ENCODE measurements around the gene NPR2. TPM values are rescaled to one million over a fixed set of nuclear protein-coding genes. Genes with fewer than 3 reads are reported as not detected.

Gene NPR2
- polyA plus RNA-seq, 1 of the 3 experiments (the other 2 are of a cell fraction), result 13.5 TPM

DNA sequence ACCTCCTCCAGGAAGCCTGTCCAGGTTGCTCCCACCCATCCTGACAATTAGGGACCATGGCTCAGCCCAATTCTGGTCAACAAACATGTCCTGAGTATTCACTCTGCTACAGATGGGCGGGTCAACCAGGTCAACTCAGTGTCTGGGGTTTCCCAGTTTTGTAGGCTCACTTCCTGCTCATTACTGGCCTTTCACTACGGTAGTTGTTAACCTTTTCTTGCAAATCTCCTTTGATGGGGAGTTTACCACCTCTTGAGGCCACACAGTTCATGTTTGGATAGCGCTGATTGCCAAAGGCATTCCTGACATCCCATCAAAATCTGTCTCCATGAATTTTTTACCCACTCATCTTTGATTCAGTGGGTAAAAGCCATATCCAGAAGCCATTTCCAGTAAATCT is 51.4 kb downstream of the NPR2 start:
- H3K36me3 ChIP-seq (replicated peaks in 1 of 2; ENCODE audit: control insufficient read depth in 1 of 2, insufficient read depth in 2 of 2, low read length in 1 of 2), result peaks cover 0 to 6% of the 10 kb centered on the region in 2 experiments
- H3K9me3 ChIP-seq, result no peaks in the 10 kb centered on the region
- no peak overlapping the region for H2AFZ ChIP-seq (ENCODE audit: low read depth)
- WGBS (ENCODE audit: low lambda C conversion rate), result 68% methylated on average over 3 of the region's 3 CpGs
- POLR2A ChIA-PET, result no interaction called here
- no peaks in the 10 kb centered on the region for H3K9me2 ChIP-seq
- H4K20me1 ChIP-seq (ENCODE audit: insufficient read depth), result no peaks in the 10 kb centered on the region
- H3K4me3 ChIP-seq (ENCODE audit: low read depth in 2 of 2, low read length in 1 of 2), result no peak overlapping the region
- H3K27ac ChIP-seq (ENCODE audit: low read depth in 2 of 2, low read length in 1 of 2), result no peak overlapping the region
- no peak overlapping the region for H3K9ac ChIP-seq
- H3F3A ChIP-seq (replicated peaks; ENCODE audit: insufficient read depth), result peaks cover 1% of the 10 kb centered on the region
- TF ChIP-seq NFIC (IDR thresholded peaks at IDR 0.05; ENCODE audit: borderline replicate concordance), result no peak
- TF ChIP-seq NRF1 (IDR thresholded peaks at IDR 0.05; ENCODE audit: low read depth, low read length), result no peak
- no peak for TF ChIP-seq EZH2phosphoT487 (IDR thresholded peaks at IDR 0.05; ENCODE audit: borderline replicate concordance, low read depth)
- no peak for TF ChIP-seq MEF2A (IDR thresholded peaks at IDR 0.05; ENCODE audit: borderline replicate concordance, low read depth)
- DNase-seq, result no peak
- H3K27me3 ChIP-seq (ENCODE audit: insufficient read depth), result no peaks in the 10 kb centered on the region
- H3K4me1 ChIP-seq (ENCODE audit: control insufficient read depth in 1 of 2, insufficient read depth in 2 of 2, low read depth in 1 of 2, low read length in 1 of 2), result peaks cover 0 to 11% of the 10 kb centered on the region in 2 experiments
- no peaks in the 10 kb centered on the region for H3K79me2 ChIP-seq (ENCODE audit: insufficient read depth)
- no peak overlapping the region for H3K4me2 ChIP-seq
- CTCF ChIA-PET, result interaction anchor here (1.4 to 1.8 kb wide), 2 partner anchors 39 to 53 kb away, joined by 6 to 8 read pairs; no protein-coding TSS in a partner anchor

GRCh38 chr9:35844628-35845270 is 53.4 kb downstream of the NPR2 start:
- Histone ChIP-seq H3K9ac (no peak overlapping the region), H4K20me1 (ENCODE audit: insufficient read depth) (no peaks in the 10 kb centered on the region), H3F3A (replicated peaks; ENCODE audit: insufficient read depth) (peaks cover 12% of the 10 kb centered on the region), H3K4me2 (peak overlapping the region; percentile 6; the same call in 1 of the 2 replicates), H3K36me3 (replicated peaks in 1 of 2; ENCODE audit: control insufficient read depth in 1 of 2, insufficient read depth in 2 of 2, low read length in 1 of 2) (peaks cover 0 to 6% of the 10 kb centered on the region in 2 experiments), H2AFZ (ENCODE audit: low read depth) (no peak overlapping the region), H3K27me3 (ENCODE audit: insufficient read depth) (no peaks in the 10 kb centered on the region), H3K79me2 (ENCODE audit: insufficient read depth) (no peaks in the 10 kb centered on the region), H3K9me3 (no peaks in the 10 kb centered on the region), H3K4me1 (ENCODE audit: control insufficient read depth in 1 of 2, insufficient read depth in 2 of 2, low read depth in 1 of 2, low read length in 1 of 2) (peaks cover 4 to 14% of the 10 kb centered on the region in 2 experiments), H3K9me2 (no peaks in the 10 kb centered on the region), H3K27ac (ENCODE audit: low read depth in 2 of 2, low read length in 1 of 2) (peak overlapping the region in 1 of 2 experiments; percentile 68; a peak in 2 of 4 replicates), H3K4me3 (ENCODE audit: low read depth in 2 of 2, low read length in 1 of 2) (no peak overlapping the region)
- no peak for DNase-seq
- WGBS (ENCODE audit: low lambda C conversion rate), result 65% methylated on average over 7 of the region's 7 CpGs
- ChIA-PET POLR2A (no interaction called here), CTCF (interaction anchor here (0.8 to 1.9 kb wide), 3 partner anchors 15 to 58 kb away, joined by 3 to 7 read pairs (median 3); no protein-coding TSS in a partner anchor)
- TF ChIP-seq, protein P1, sequence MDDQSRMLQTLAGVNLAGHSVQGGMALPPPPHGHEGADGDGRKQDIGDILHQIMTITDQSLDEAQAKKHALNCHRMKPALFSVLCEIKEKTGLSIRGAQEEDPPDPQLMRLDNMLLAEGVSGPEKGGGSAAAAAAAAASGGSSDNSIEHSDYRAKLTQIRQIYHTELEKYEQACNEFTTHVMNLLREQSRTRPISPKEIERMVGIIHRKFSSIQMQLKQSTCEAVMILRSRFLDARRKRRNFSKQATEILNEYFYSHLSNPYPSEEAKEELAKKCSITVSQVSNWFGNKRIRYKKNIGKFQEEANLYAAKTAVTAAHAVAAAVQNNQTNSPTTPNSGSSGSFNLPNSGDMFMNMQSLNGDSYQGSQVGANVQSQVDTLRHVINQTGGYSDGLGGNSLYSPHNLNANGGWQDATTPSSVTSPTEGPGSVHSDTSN (IDR thresholded peaks at IDR 0.05), result 0 out of 2 replicates have a peak, but pooled peaks have one; percentile 11
- TF ChIP-seq SMC3 (IDR thresholded peaks at IDR 0.05; ENCODE audit: low read depth, low read length) (no peak), CHD2 (IDR thresholded peaks at IDR 0.05; ENCODE audit: low read length, partially characterized antibody) (no peak), NRF1 (IDR thresholded peaks at IDR 0.05; ENCODE audit: low read depth, low read length) (no peak), JUND (IDR thresholded peaks at IDR 0.05) (no peak), RXRA (IDR thresholded peaks at IDR 0.05; ENCODE audit: borderline replicate concordance, low read depth) (no peak), NFIC (IDR thresholded peaks at IDR 0.05; ENCODE audit: borderline replicate concordance) (peak; percentile 84), EZH2phosphoT487 (IDR thresholded peaks at IDR 0.05; ENCODE audit: borderline replicate concordance, low read depth) (no peak), RFX5 (IDR thresholded peaks at IDR 0.05; ENCODE audit: low read length) (no peak), MXI1 (IDR thresholded peaks at IDR 0.05; ENCODE audit: low read depth, low read length) (no peak)
- TF ChIP-seq, protein P2, sequence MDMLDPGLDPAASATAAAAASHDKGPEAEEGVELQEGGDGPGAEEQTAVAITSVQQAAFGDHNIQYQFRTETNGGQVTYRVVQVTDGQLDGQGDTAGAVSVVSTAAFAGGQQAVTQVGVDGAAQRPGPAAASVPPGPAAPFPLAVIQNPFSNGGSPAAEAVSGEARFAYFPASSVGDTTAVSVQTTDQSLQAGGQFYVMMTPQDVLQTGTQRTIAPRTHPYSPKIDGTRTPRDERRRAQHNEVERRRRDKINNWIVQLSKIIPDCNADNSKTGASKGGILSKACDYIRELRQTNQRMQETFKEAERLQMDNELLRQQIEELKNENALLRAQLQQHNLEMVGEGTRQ (IDR thresholded peaks at IDR 0.05; ENCODE audit: borderline replicate concordance, low read depth, low read length), result no peak
- TF ChIP-seq, protein P3, sequence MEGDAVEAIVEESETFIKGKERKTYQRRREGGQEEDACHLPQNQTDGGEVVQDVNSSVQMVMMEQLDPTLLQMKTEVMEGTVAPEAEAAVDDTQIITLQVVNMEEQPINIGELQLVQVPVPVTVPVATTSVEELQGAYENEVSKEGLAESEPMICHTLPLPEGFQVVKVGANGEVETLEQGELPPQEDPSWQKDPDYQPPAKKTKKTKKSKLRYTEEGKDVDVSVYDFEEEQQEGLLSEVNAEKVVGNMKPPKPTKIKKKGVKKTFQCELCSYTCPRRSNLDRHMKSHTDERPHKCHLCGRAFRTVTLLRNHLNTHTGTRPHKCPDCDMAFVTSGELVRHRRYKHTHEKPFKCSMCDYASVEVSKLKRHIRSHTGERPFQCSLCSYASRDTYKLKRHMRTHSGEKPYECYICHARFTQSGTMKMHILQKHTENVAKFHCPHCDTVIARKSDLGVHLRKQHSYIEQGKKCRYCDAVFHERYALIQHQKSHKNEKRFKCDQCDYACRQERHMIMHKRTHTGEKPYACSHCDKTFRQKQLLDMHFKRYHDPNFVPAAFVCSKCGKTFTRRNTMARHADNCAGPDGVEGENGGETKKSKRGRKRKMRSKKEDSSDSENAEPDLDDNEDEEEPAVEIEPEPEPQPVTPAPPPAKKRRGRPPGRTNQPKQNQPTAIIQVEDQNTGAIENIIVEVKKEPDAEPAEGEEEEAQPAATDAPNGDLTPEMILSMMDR (IDR thresholded peaks at IDR 0.05), result no peak
- TF ChIP-seq, protein P4, sequence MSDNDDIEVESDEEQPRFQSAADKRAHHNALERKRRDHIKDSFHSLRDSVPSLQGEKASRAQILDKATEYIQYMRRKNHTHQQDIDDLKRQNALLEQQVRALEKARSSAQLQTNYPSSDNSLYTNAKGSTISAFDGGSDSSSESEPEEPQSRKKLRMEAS (IDR thresholded peaks at IDR 0.05; ENCODE audit: low read depth), result peak; percentile 41; the same call in 1 of the 2 replicates
- TF ChIP-seq, protein P5, sequence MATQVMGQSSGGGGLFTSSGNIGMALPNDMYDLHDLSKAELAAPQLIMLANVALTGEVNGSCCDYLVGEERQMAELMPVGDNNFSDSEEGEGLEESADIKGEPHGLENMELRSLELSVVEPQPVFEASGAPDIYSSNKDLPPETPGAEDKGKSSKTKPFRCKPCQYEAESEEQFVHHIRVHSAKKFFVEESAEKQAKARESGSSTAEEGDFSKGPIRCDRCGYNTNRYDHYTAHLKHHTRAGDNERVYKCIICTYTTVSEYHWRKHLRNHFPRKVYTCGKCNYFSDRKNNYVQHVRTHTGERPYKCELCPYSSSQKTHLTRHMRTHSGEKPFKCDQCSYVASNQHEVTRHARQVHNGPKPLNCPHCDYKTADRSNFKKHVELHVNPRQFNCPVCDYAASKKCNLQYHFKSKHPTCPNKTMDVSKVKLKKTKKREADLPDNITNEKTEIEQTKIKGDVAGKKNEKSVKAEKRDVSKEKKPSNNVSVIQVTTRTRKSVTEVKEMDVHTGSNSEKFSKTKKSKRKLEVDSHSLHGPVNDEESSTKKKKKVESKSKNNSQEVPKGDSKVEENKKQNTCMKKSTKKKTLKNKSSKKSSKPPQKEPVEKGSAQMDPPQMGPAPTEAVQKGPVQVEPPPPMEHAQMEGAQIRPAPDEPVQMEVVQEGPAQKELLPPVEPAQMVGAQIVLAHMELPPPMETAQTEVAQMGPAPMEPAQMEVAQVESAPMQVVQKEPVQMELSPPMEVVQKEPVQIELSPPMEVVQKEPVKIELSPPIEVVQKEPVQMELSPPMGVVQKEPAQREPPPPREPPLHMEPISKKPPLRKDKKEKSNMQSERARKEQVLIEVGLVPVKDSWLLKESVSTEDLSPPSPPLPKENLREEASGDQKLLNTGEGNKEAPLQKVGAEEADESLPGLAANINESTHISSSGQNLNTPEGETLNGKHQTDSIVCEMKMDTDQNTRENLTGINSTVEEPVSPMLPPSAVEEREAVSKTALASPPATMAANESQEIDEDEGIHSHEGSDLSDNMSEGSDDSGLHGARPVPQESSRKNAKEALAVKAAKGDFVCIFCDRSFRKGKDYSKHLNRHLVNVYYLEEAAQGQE (IDR thresholded peaks at IDR 0.05; ENCODE audit: low read depth, low read length), result no peak

All from SK-N-SH (cell line).